ENCODE data around the gene ERC1. TPM values are rescaled to one million over a fixed set of nuclear protein-coding genes. Genes with fewer than 3 reads are reported as not detected.
A peak's percentile ranks its signal among the peaks of the same experiment; 100 is the strongest.

Gene ERC1
- total RNA-seq, 2 donors from 2014 or later = 40.3 to 43.0 TPM

GRCh38 chr12:1362143-1362662, 371.2 kb downstream of the ERC1 start:
- Histone ChIP-seq H3K27ac (peak overlapping the region in 1 of 2 donors; percentile 32), H3K9me3 (peaks cover 0 to 5% of the 10 kb centered on the region in 2 donors), H3K4me3 (no peak overlapping the region), H3K27me3 (no peaks in the 10 kb centered on the region), H3K4me1 (peaks cover 0 to 12% of the 10 kb centered on the region in 2 donors), H3K36me3 (no peaks in the 10 kb centered on the region)
- DNase-seq (ENCODE audit: low spot score) = no peak
- no peak for TF ChIP-seq CTCF (IDR thresholded peaks at IDR 0.05)

DNA sequence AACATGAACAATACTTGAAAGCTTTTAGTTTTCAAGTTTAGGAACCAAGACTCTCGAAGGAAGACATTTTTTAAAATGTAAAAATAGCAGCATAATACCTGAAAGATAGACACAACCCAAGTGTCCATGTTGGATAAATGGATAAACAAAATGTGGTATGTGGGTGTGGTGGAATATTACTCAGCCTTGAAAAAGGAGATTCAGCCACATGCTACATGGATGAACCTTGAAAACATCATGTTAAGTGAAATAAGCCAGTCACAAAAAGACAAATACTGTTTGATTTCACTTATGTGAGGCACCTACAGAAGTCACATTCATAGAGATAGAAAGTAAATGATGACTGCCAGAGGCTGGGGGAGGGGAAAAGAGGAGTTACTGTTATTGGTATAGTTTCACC, 374.7 kb downstream of the ERC1 start:
- Histone ChIP-seq H3K4me1 (peaks cover 0 to 15% of the 10 kb centered on the region in 2 donors), H3K9me3 (peaks cover 0 to 5% of the 10 kb centered on the region in 2 donors), H3K36me3 (no peaks in the 10 kb centered on the region), H3K27ac (peak overlapping the region in 1 of 2 donors; percentile 85), H3K4me3 (no peak overlapping the region), H3K27me3 (no peaks in the 10 kb centered on the region)
- DNase-seq (ENCODE audit: low spot score) = no peak
- no peak for TF ChIP-seq CTCF (IDR thresholded peaks at IDR 0.05)

DNA sequence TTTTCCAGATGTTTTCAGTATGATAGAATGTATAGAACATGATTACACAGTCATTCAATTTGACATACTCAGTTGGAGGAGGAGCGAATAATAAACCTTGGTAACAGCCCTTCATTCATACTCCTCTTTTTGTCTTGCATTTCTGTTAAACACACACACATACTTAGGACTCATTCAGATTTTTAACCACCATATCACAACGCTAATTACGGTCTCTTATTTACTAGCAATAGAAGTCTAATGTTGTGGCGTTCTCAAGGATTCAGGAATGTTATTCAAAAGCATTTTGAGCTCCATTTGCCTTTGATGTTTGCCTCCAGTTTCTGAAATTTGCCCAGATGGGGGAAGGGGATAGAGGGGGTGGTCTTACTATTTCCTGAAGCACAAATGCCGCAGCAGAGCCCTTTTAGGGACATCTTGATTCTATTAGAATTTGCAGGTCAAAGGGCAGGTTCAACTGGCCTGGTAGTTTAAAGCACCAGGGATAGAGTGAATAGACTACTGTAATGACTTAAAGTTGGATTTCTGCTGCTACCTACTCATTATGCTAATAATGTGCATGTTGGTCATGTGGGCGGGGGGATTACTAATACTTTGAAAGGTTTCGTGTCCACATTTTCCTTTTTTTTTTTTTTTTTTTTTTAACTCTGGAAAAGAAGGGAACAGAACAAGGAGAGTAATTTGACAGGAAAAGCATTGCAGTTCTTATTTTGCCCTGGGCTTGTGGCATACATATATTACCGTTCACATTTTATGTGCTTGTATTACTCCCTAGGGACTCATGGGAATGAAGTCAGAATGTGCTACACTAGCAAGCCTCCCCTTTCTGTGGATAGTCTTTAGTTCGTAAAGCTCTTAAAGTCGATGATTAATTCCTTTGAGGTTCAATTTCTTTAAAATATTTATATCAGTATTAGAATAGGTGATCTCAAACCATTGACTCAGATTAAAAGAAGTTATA, 376.6 kb downstream of the ERC1 start:
- Histone ChIP-seq H3K27me3 (no peaks in the 10 kb centered on the region), H3K9me3 (peaks cover 0 to 5% of the 10 kb centered on the region in 2 donors), H3K36me3 (peaks cover 7% of the 10 kb centered on the region), H3K4me1 (peaks cover 0 to 13% of the 10 kb centered on the region in 2 donors), H3K27ac (peak overlapping the region in 1 of 2 donors; percentile 85), H3K4me3 (no peak overlapping the region)
- DNase-seq (ENCODE audit: low spot score) = no peak
- TF ChIP-seq CTCF (IDR thresholded peaks at IDR 0.05) = no peak

DNA sequence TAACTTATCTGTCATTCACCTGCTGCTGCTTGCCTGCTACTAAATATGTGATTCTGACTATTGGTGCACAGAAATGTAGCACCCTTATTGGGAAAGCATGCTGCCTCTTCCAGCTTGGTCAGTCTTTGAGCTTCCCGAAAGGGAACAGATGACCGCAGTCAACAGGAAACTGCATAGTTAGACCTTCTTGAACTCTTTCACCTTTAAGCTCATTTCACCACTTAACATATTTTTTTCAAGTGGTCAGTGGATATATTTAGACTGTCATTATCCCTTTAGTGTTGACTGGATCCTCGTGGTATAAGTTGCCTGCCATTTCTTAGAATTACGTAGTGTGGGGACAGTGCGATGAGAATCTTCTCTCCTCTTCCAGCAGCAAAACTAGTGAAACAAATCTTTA, 378.4 kb downstream of the ERC1 start:
- TF ChIP-seq CTCF (IDR thresholded peaks at IDR 0.05) = no peak
- no peak overlapping the region for H3K4me3 ChIP-seq
- DNase-seq (ENCODE audit: low spot score) = no peak
- H3K9me3 ChIP-seq = peaks cover 0 to 5% of the 10 kb centered on the region in 2 donors
- H3K27me3 ChIP-seq = no peaks in the 10 kb centered on the region
- H3K27ac ChIP-seq = peak overlapping the region; percentile 49 to 85
- H3K36me3 ChIP-seq = peaks cover 7% of the 10 kb centered on the region
- peaks cover 0 to 15% of the 10 kb centered on the region in 2 donors for H3K4me1 ChIP-seq

DNA sequence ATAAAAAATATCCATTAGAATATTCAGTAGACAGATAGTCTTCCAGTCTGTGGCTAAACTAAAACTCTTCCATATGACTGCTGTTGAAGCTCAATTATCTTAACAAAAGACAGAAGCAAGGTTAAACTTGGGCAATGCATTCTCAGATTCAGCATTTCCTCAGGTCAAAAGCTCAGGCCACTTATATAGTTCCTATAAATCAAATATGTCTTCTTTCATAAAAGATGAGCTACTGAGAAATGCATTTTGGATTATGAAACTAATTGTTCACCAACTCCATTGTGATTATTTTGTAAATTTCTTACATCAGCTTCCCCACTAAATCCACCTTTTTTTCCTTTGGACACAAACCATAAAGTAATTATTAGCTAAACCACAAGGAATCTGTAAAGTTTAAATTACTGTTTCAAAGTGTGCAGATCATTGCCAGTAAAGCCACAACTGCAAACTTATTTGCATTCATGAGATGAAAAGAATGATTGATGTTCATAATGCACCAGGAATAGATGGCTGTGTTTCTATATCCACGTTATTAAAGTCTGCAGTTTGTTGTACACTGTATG, 379.0 kb downstream of the ERC1 start:
- no peak for TF ChIP-seq CTCF (IDR thresholded peaks at IDR 0.05)
- Histone ChIP-seq H3K27ac (peak overlapping the region; percentile 41 to 85), H3K4me1 (peaks cover 0 to 15% of the 10 kb centered on the region in 2 donors), H3K9me3 (peaks cover 0 to 5% of the 10 kb centered on the region in 2 donors), H3K27me3 (no peaks in the 10 kb centered on the region), H3K36me3 (peaks cover 7% of the 10 kb centered on the region), H3K4me3 (no peak overlapping the region)
- DNase-seq (ENCODE audit: low spot score) = no peak

All from right atrium auricular region (tissue), 2 donors.